Left lung (tissue), 10 donors: ENCODE data around the gene TSPEAR. TPM values are rescaled to one million over a fixed set of nuclear protein-coding genes. Genes with fewer than 3 reads are reported as not detected.

Experiments used
- ATAC-seq: fragments of 200-7000 bp; cut with Tn5 transposase; one replicate; pipeline ENCODE4 v1.9.1; 2020; ENCODE audit warnings: moderate library complexity
- DNase-seq, 4 donors: peaks; one replicate each; pipeline ENCODE4 v3.0.0-alpha.2; 2013 to 2020
- H3K27ac ChIP-seq, 2 donors: fragments of 200-600 bp; sonication (generic) in 1 of 2; one replicate each; pipeline versions ENCODE4 v1.5.0 to v1.8.0; 2020 to 2021
- H3K27me3 ChIP-seq, 2 donors: fragments of 200-600 bp; sonication (generic) in 1 of 2; one replicate each; pipeline versions ENCODE4 v1.5.0 to v1.8.0; 2020 to 2021
- H3K36me3 ChIP-seq, 2 donors: fragments of 200-600 bp; sonication (generic) in 1 of 2; one replicate each; pipeline versions ENCODE4 v1.5.0 to v1.8.0; 2020 to 2021
- H3K4me1 ChIP-seq, 2 donors: fragments of 200-600 bp; one replicate each; pipeline ENCODE4 v1.8.0; 2021
- H3K4me3 ChIP-seq, 2 donors: fragments of 200-600 bp; sonication (generic) in 1 of 2; one replicate each; pipeline versions ENCODE4 v1.5.0 to v1.8.0; 2020 to 2021; ENCODE audit warnings: mild to moderate bottlenecking in 1 of 2
- H3K9me3 ChIP-seq, 2 donors: fragments of 200-600 bp; sonication (generic) in 1 of 2; one replicate each; pipeline versions ENCODE4 v1.5.0 to v1.8.0; 2020 to 2021
- CTCF ChIP-seq, 2 donors: fragments of 200-600 bp; sonication (generic) in 1 of 2; IDR thresholded peaks; one replicate each; pipeline versions ENCODE4 v1.5.0 to v1.8.0; 2021; ENCODE audit warnings: antibody characterized with exemption in 2 of 2
- intact Hi-C, 2 donors: fragments of 100-400 bp; cut with DNase I; formaldehyde crosslinking; loops; one replicate each; pipeline versions ENCODE4 v1.11.2 to v1.14.2; 2022
- polyA plus RNA-seq, 6 donors: library from polyadenylated mRNA; unstranded; fragments of 120-200 nt; gene quantifications; one replicate each; pipeline ENCODE4 v1.2.1, GENCODE V29; 2013; ENCODE audit not compliant: insufficient read length in 6 of 6
- total RNA-seq, 2 donors: library from RNA; stranded (reverse); fragmentation: NEBNext Ultra II Directional; extraction: Animal tissue kit (Norgen Biotek cat#: 25700); gene quantifications; one replicate each; pipeline ENCODE4 v1.2.1, GENCODE V29; 2021
- donor health status: DM: no; HTN: yes; CAD: no.
- donor health status: DM: no; HTN: no; CAD: no.

The TSPEAR gene
- total and polyA plus RNA-seq, 8 donors = 0.10 to 4.7 (median 3.3) TPM

GRCh38 chr21:44589586-44590305 lies 121.6 kb downstream of the TSPEAR start:
- peaks cover 0 to 58% of the 10 kb centered on the region in 2 donors for H3K27me3 ChIP-seq
- intact Hi-C loops = no loop called here
- H3K27ac ChIP-seq = no peak overlapping the region
- H3K4me3 ChIP-seq = no peak overlapping the region
- no peak for ATAC-seq
- no peaks in the 10 kb centered on the region for H3K4me1 ChIP-seq
- H3K9me3 ChIP-seq = no peaks in the 10 kb centered on the region
- H3K36me3 ChIP-seq = no peaks in the 10 kb centered on the region
- no peak for DNase-seq
- no peak for TF ChIP-seq CTCF (IDR thresholded peaks at IDR 0.05)

- Histone ChIP-seq H3K4me3 (no peak overlapping the region), H3K27me3 (peaks cover 0 to 62% of the 10 kb centered on the region in 2 donors), H3K27ac (no peak overlapping the region), H3K4me1 (no peaks in the 10 kb centered on the region), H3K36me3 (no peaks in the 10 kb centered on the region), H3K9me3 (no peaks in the 10 kb centered on the region)
- TF ChIP-seq CTCF (IDR thresholded peaks at IDR 0.05) = no peak
- ATAC-seq (no peak), DNase-seq (no peak)
- intact Hi-C loops = no loop called here
These were observed 122.3 kb downstream of the TSPEAR start for GRCh38 chr21:44589094-44589493.

GRCh38 chr21:44585892-44586291 lies 125.5 kb downstream of the TSPEAR start:
- peaks cover 0 to 61% of the 10 kb centered on the region in 2 donors for H3K27me3 ChIP-seq
- peak in 1 of 4 donors; percentile 48 for DNase-seq
- H3K4me1 ChIP-seq = no peaks in the 10 kb centered on the region
- no peaks in the 10 kb centered on the region for H3K36me3 ChIP-seq
- no peak for TF ChIP-seq CTCF (IDR thresholded peaks at IDR 0.05)
- ATAC-seq = no peak
- H3K4me3 ChIP-seq = no peak overlapping the region
- H3K9me3 ChIP-seq = peaks cover 0 to 14% of the 10 kb centered on the region in 2 donors
- H3K27ac ChIP-seq = no peak overlapping the region
- intact Hi-C loops = no loop called here

- H3K27me3 ChIP-seq = peaks cover 0 to 60% of the 10 kb centered on the region in 2 donors
- H3K27ac ChIP-seq = no peak overlapping the region
- peaks cover 0 to 19% of the 10 kb centered on the region in 2 donors for H3K9me3 ChIP-seq
- DNase-seq = no peak
- no peak for ATAC-seq
- intact Hi-C loops = no loop called here
- H3K4me3 ChIP-seq = no peak overlapping the region
- TF ChIP-seq CTCF (IDR thresholded peaks at IDR 0.05) = no peak
- H3K4me1 ChIP-seq = no peaks in the 10 kb centered on the region
- H3K36me3 ChIP-seq = no peaks in the 10 kb centered on the region
These were observed 127.6 kb downstream of the TSPEAR start for GRCh38 chr21:44583800-44584147.

- intact Hi-C loops = no loop called here
- Histone ChIP-seq H3K27ac (no peak overlapping the region), H3K9me3 (peaks cover 0 to 21% of the 10 kb centered on the region in 2 donors), H3K4me3 (no peak overlapping the region), H3K27me3 (peaks cover 0 to 60% of the 10 kb centered on the region in 2 donors), H3K36me3 (no peaks in the 10 kb centered on the region), H3K4me1 (no peaks in the 10 kb centered on the region)
- TF ChIP-seq CTCF (IDR thresholded peaks at IDR 0.05) = no peak
- ATAC-seq (no peak), DNase-seq (peak in 2 of 4 donors; percentile 11 to 38)
These were observed 128.1 kb downstream of the TSPEAR start for GRCh38 chr21:44583089-44583799.
